ENCODE results near the gene DLGAP1. TPM values are rescaled to one million over a fixed set of nuclear protein-coding genes. Genes with fewer than 3 reads are reported as not detected.

DLGAP1 gene
- total and polyA plus RNA-seq, 4 donors, result 0.06 to 1.2 (median 0.17) TPM; not detected in 1

GRCh38 chr18:3616744-3617143 lies 838.4 kb downstream of the DLGAP1 start:
- WGBS, result 91% methylated on average over 3 of the region's 3 CpGs
- H3K36me3 ChIP-seq (ENCODE audit: control insufficient read depth in 4 of 4, insufficient read depth in 3 of 4, low read depth in 1 of 4, low read length in 3 of 4), result no peaks in the 10 kb centered on the region
- H3K27me3 ChIP-seq (ENCODE audit: control insufficient read depth in 4 of 4, insufficient read depth in 4 of 4, low read length in 3 of 4), result no peaks in the 10 kb centered on the region
- H3K9ac ChIP-seq (ENCODE audit: low read depth in 1 of 2, low read length in 2 of 2), result no peak overlapping the region
- H3K4me3 ChIP-seq (ENCODE audit: low read depth in 1 of 3, low read length in 3 of 3), result no peak overlapping the region
- H3K27ac ChIP-seq (ENCODE audit: low read depth in 1 of 2, low read length in 2 of 2), result no peak overlapping the region
- no peaks in the 10 kb centered on the region for H3K4me1 ChIP-seq (ENCODE audit: control insufficient read depth in 4 of 4, insufficient read depth in 4 of 4, low read length in 3 of 4)
- no peaks in the 10 kb centered on the region for H3K9me3 ChIP-seq (ENCODE audit: control insufficient read depth in 4 of 4, low read length in 3 of 4)
- no peak for TF ChIP-seq GABPA (IDR thresholded peaks at IDR 0.05 in 1 of 2, conservative IDR thresholded peaks at IDR 0.05 in 1 of 2)
- no peak for TF ChIP-seq RXRA (IDR thresholded peaks at IDR 0.05)
- no peak for TF ChIP-seq REST (IDR thresholded peaks at IDR 0.05)
- TF ChIP-seq HNF4G (IDR thresholded peaks at IDR 0.05), result no peak
- TF ChIP-seq YY1 (IDR thresholded peaks at IDR 0.05), result no peak
- no peak for TF ChIP-seq TAF1 (conservative IDR thresholded peaks at IDR 0.05)
- TF ChIP-seq FOXA2 (IDR thresholded peaks at IDR 0.05), result no peak
- TF ChIP-seq ZBTB33 (IDR thresholded peaks at IDR 0.05), result no peak
- TF ChIP-seq CTCF (IDR thresholded peaks at IDR 0.05; ENCODE audit: low read depth, low read length, missing input control), result no peak
- no peak for TF ChIP-seq RAD21 (IDR thresholded peaks at IDR 0.05)
- no peak for TF ChIP-seq MAX (IDR thresholded peaks at IDR 0.05)
- TF ChIP-seq FOXA1 (IDR thresholded peaks at IDR 0.05), result no peak
- TF ChIP-seq JUND (IDR thresholded peaks at IDR 0.05), result no peak
- TF ChIP-seq HNF4A (conservative IDR thresholded peaks at IDR 0.05), result no peak
- no peak for TF ChIP-seq ATF3 (IDR thresholded peaks at IDR 0.05)
- TF ChIP-seq SP1 (IDR thresholded peaks at IDR 0.05), result no peak
- TF ChIP-seq NR2F2 (IDR thresholded peaks at IDR 0.05), result no peak
- TF ChIP-seq EGR1 (IDR thresholded peaks at IDR 0.05; ENCODE audit: low read depth in 2 of 2), result no peak
- no peak for DNase-seq (ENCODE audit: low spot score)

Measured in liver (tissue), 9 donors.